ENCODE measurements around the gene PRAMEF25.
"Not testable (repeated sequence)": the region's sequence is repeated elsewhere in the genome, so short reads cannot be mapped to it uniquely, and the experiment has no call there.

The PRAMEF25 gene

DNA sequence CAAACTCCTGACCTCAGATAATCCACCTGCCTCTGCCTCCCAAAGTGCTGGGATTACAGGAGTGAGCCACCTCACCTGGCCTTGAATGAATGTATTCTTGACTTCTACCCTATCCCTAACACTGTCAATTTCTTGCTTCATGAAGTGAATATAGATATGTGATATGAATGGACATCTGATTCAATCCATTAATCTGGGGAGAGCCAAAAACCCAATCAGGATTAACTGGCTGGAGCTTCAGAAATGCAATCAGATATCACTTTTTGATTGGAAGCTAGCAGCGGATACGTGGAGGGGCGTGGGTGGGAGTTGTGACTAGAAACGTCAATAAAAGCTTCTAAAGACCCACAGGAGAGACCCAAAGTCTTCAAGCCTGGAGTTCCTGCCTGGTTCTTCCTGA, at the start of gene PRAMEF25:
TSS of gene PRAMEF25 (plus strand) at position 301 of the 400 bp plus-strand sequence. CDS start 2,920 bp downstream, outside the sequence.
- DNase-seq (ENCODE audit: low read depth in 2 of 2), result not testable (repeated sequence)

DNA sequence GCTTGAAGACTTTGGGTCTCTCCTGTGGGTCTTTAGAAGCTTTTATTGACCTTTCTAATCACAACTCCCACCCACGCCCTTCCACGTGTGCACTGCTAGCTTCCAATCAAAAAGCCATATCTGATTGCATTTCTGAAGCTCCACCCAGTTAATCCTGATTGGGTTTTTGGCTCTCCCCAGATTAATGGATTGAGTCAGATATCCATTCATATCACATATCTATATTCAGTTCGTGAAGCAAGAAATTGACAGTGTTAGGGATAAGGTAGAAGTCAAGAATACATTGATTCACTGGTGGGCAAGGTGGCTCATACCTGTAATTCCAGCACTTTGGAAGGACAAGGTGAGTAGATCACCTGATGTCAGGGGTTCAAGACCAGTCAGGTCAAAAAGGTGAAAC, 14.1 kb upstream of the PRAMEF25 start, which contains the start of gene PRAMEF27:
TSS of gene PRAMEF27 (minus strand) at position 101 of the 400 bp plus-strand sequence. CDS start 2,916 bp downstream, outside the sequence.
- DNase-seq (ENCODE audit: low read depth in 2 of 2), result not testable (repeated sequence)

DNA sequence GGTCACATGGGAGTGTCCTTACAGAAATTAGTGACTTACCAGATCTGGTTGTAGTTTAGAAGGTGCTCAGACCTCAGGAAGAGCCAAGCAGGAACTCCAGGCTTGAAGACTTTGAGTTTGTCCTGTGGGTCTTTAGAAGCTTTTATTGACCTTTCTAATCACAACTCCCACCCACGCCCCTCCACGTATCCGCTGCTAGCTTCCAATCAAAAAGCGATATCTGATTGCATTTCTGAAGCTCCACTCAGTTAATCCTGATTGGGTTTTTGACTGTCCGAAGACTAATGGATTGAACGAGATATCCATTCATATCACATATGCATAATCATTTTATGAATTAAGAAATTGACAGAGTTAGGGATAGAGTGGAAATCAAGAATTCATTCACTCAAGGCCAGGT, 46.2 kb downstream of the PRAMEF25 start, which contains the start of gene HNRNPCL2:
TSS of gene HNRNPCL2 (minus strand) at position 101 of the 400 bp plus-strand sequence. CDS start 454 bp downstream, outside the sequence.
- not testable (repeated sequence) for DNase-seq (ENCODE audit: low read depth in 2 of 2)
